CD4-positive, alpha-beta T cell (primary cell): Measurements from ENCODE around the gene TCF7. TPM values are rescaled to one million over a fixed set of nuclear protein-coding genes. Genes with fewer than 3 reads are reported as not detected.

ENCODE experiments used
- ATAC-seq: fragments of 200-7000 bp; cut with Tn5 transposase; one replicate; pipeline ENCODE4 v1.10.0; 2022; ENCODE audit warnings: mild to moderate bottlenecking; ENCODE audit not compliant: poor library complexity
- CTCF ChIA-PET: fragments of 350-600 bp; sonication (Branson Sonifier 250); formaldehyde crosslinking; loops from one replicate; lab custom pipeline; 2021; ENCODE audit warnings: antibody characterized with exemption, inconsistent platforms; lab: Charles Lee
- POLR2A ChIA-PET: fragments of 350-600 bp; sonication (Branson Sonifier 250); formaldehyde crosslinking; loops from one replicate; lab custom pipeline; 2021; ENCODE audit warnings: antibody characterized with exemption, inconsistent platforms; lab: Charles Lee
- DNase-seq, 14 experiments: peaks; one replicate each; pipeline ENCODE4 v3.0.0-alpha.2; 2013 to 2020; ENCODE audit warnings: mixed read lengths in 2 of 14
- H3K27ac ChIP-seq, 2 donors: one replicate each; pipeline versions ENCODE4 v1.5.1 to v1.7.0; 2013; ENCODE audit warnings: low read length in 2 of 2, low read depth in 1 of 2, mild to moderate bottlenecking in 1 of 2
- H3K27me3 ChIP-seq, 2 experiments: 1 replicate in 1 of 2; 2 replicates in 1 of 2; pipeline versions ENCODE4 v1.6.1 to v1.7.0; 2013; ENCODE audit warnings: low read length in 2 of 2, control low read depth in 1 of 2, mild to moderate bottlenecking in 1 of 2, moderate library complexity in 1 of 2; ENCODE audit not compliant: insufficient read depth in 2 of 2, control insufficient read depth in 1 of 2
- H3K36me3 ChIP-seq: one replicate; pipeline ENCODE4 v1.6.1; 2013; ENCODE audit warnings: low read length, control low read depth; ENCODE audit not compliant: insufficient read depth
- H3K4me1 ChIP-seq: one replicate; pipeline ENCODE4 v1.6.1; 2013; ENCODE audit warnings: low read length, control low read depth; ENCODE audit not compliant: insufficient read depth
- H3K4me3 ChIP-seq: one replicate; pipeline ENCODE4 v1.5.1; 2013; ENCODE audit warnings: mild to moderate bottlenecking, low read length, moderate library complexity
- H3K9me3 ChIP-seq, 2 experiments: 1 replicate in 1 of 2; 2 replicates in 1 of 2; pipeline versions ENCODE4 v1.6.1 to v1.7.0; 2013; ENCODE audit warnings: low read length in 2 of 2, mild to moderate bottlenecking in 2 of 2, control low read depth in 1 of 2, moderate library complexity in 1 of 2; ENCODE audit not compliant: control insufficient read depth in 1 of 2, insufficient read depth in 1 of 2
- H3K27ac Mint-ChIP-seq: one replicate; pipeline ENCODE4 v1.8.0; 2020; ENCODE audit warnings: mixed read lengths
- H3K27me3 Mint-ChIP-seq: one replicate; pipeline ENCODE4 v1.8.0; 2021; ENCODE audit warnings: mixed read lengths
- H3K36me3 Mint-ChIP-seq: one replicate; pipeline ENCODE4 v1.8.0; 2021; ENCODE audit warnings: low read depth, mixed read lengths
- H3K4me1 Mint-ChIP-seq: one replicate; pipeline ENCODE4 v1.8.0; 2021; ENCODE audit warnings: low read depth, mixed read lengths
- H3K4me3 Mint-ChIP-seq: one replicate; pipeline ENCODE4 v1.8.0; 2020; ENCODE audit warnings: mild to moderate bottlenecking, mixed read lengths
- H3K9me3 Mint-ChIP-seq: one replicate; pipeline ENCODE4 v1.8.0; 2020; ENCODE audit warnings: mixed read lengths
- intact Hi-C, 2 experiments: fragments of 100-400 bp; cut with DNase I in 1 of 2; cut with micrococcal nuclease in 1 of 2; formaldehyde crosslinking; loops; one replicate each; pipeline versions ENCODE4 v1.15.1 to v1.9.0; 2023 to 2025; cut with DNase I, micrococcal nuclease
- polyA plus RNA-seq, 2 donors: library from polyadenylated mRNA; unstranded; fragments of 120-200 nt; gene quantifications; one replicate each; pipeline ENCODE4 v1.2.1, GENCODE V29; 2013
- total RNA-seq, 174 experiments: library from RNA in 2 of 174; stranded (reverse) in 2 of 174; gene quantifications; one replicate each; pipeline ENCODE4 v1.2.3 and lab custom pipeline; 2021 to 2026
- TF ChIP-seq, protein P1 (sequence below): fragments of 200-600 bp; IDR thresholded peaks from one replicate; pipeline ENCODE4 v1.8.0; 2022; ENCODE audit warnings: antibody characterized with exemption, mild to moderate bottlenecking

TCF7 gene
- total RNA-seq (100 to 1,000 TPM; 480 to 493 TPM), total RNA-seq (lab: John Stamatoyannopoulos, UW) (16.0 to 1,091 (median 336) reads per million in 172 experiments)
- polyA plus RNA-seq (2013, experiment 1 of 2), result 647 TPM
- polyA plus RNA-seq (2013, experiment 2 of 2), result 822 TPM

DNA sequence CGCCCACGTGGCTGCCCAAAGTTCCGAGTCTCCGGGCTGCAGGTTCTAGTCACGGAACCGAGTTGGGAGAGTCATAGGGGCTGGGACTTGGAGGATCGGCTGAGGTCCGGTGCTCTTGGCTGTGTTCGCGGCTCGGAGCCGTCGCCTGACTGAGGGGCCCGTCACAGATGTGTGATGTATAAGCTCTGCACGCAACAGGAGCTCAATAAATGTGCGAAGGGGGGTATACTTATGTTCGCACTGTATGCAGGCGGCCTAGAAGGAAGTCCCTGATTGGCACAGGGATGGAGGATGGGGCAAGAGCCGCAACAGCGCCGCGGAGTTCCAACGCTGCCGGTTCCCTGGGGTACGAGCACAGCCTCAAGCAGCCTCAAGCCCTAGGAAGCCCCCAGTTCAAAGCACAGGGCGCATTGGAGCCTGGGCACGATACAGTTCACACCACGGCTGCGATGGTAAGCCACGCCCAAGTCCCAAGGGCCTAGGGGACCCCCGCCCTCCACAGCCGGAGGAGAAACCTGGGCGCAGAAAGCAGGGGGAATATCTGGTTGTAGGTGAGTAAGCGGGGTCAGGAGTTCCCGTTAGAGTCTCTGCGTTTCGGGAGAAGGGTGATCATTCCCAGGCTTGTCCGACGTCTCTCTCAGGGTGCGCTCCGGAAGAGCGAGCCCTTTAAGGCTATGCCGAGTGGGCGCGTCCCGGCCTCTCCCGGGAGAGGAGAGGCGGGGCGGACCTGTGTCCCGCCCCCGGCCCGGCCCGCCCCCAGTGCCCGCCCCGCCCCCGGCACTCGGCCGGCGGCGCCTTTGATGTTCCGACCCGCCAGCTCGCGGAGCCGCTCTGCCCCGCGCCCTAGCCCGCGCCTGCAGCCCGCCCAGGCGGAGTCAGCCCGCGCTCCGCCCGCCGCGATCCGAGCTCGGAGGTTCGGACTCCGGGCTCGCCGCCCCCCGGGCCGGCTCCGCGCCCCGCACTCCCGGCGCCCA, at the start of gene TCF7:
Gene TCF7 (plus strand): TSS at position 780 of the 974 bp plus-strand sequence. CDS start 226 bp downstream, outside the sequence.
- intact Hi-C loops, result loop anchor here (1.0 kb wide), 4 partner anchors 8 to 109 kb away; no protein-coding TSS in a partner anchor
- Mint-ChIP-seq H3K36me3 (peaks cover 49% of the 10 kb centered on the region), H3K9me3 (no peaks in the 10 kb centered on the region), H3K27me3 (no peaks in the 10 kb centered on the region), H3K4me1 (peaks cover 56% of the 10 kb centered on the region), H3K4me3 (peak within 1 kb of the TSS; percentile 98), H3K27ac (peak within 1 kb of the TSS; percentile 98)
- Histone ChIP-seq H3K4me1 (peaks cover 73% of the 10 kb centered on the region), H3K4me3 (peak within 1 kb of the TSS; percentile 97), H3K27ac (peak within 1 kb of the TSS; percentile 80 to 96), H3K36me3 (peaks cover 36% of the 10 kb centered on the region), H3K27me3 (no peaks in the 10 kb centered on the region), H3K9me3 (no peaks in the 10 kb centered on the region)
- ChIA-PET POLR2A (interaction anchor here (0.5 to 10.2 kb wide), 13 partner anchors 41 to 1232 kb away, joined by 3 to 138 read pairs (median 6); partner anchors contain the start of genes PPP2CA, SKP1 and VDAC1), CTCF (interaction anchor here (0.9 to 7.9 kb wide), 6 partner anchors 11 to 75 kb away, joined by 3 to 66 read pairs (median 16); no protein-coding TSS in a partner anchor)
- DNase-seq, result peak; percentile 64 to 92 (median 82)
- ATAC-seq, result peak; percentile 67
- TF ChIP-seq, protein P1, sequence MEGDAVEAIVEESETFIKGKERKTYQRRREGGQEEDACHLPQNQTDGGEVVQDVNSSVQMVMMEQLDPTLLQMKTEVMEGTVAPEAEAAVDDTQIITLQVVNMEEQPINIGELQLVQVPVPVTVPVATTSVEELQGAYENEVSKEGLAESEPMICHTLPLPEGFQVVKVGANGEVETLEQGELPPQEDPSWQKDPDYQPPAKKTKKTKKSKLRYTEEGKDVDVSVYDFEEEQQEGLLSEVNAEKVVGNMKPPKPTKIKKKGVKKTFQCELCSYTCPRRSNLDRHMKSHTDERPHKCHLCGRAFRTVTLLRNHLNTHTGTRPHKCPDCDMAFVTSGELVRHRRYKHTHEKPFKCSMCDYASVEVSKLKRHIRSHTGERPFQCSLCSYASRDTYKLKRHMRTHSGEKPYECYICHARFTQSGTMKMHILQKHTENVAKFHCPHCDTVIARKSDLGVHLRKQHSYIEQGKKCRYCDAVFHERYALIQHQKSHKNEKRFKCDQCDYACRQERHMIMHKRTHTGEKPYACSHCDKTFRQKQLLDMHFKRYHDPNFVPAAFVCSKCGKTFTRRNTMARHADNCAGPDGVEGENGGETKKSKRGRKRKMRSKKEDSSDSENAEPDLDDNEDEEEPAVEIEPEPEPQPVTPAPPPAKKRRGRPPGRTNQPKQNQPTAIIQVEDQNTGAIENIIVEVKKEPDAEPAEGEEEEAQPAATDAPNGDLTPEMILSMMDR, result no peak

DNA sequence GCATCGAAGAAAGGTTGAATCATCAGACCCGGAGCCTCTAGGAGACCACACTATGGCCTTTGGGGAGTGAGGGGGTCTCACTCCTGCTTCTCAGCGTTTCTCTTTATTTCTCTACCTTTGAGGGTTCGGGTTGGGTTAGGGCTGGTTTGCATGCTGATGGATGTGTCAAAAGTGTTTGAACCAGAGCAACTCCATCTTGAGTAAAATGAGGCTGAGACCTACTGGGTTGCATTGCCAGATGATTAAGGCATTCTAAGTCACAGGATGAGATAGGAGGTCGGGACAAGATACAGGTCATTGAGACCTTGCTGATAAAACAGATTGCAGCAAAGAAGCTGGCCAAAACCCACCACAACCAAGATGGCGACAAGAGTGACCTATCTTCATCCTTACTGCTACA, 44.9 kb upstream of the TCF7 start:
- Histone ChIP-seq H3K36me3 (no peaks in the 10 kb centered on the region), H3K4me3 (no peak overlapping the region), H3K27ac (no peak overlapping the region), H3K4me1 (peaks cover 61% of the 10 kb centered on the region), H3K27me3 (no peaks in the 10 kb centered on the region), H3K9me3 (no peaks in the 10 kb centered on the region)
- no peaks in the 10 kb centered on the region for H3K36me3 Mint-ChIP-seq
- CTCF ChIA-PET, result interaction anchor here (0.6 to 1.3 kb wide), 4 partner anchors 30 to 32 kb away, joined by 3 to 14 read pairs (median 4); no protein-coding TSS in a partner anchor
- peak overlapping the region; percentile 81 for H3K27ac Mint-ChIP-seq
- ATAC-seq, result no peak
- no peaks in the 10 kb centered on the region for H3K9me3 Mint-ChIP-seq
- peaks cover 65% of the 10 kb centered on the region for H3K4me1 Mint-ChIP-seq
- no peaks in the 10 kb centered on the region for H3K27me3 Mint-ChIP-seq
- TF ChIP-seq, protein P1, result no peak
- POLR2A ChIA-PET, result interaction anchor here (0.7 to 4.3 kb wide), 12 partner anchors 8 to 67 kb away, joined by 3 to 18 read pairs (median 4); no protein-coding TSS in a partner anchor
- peak overlapping the region; percentile 34 for H3K4me3 Mint-ChIP-seq
- DNase-seq, result no peak
- intact Hi-C loops, result no loop called here
